ENCODE results near the gene SLC25A30. TPM values are rescaled to one million over a fixed set of nuclear protein-coding genes. Genes with fewer than 3 reads are reported as not detected.
"Not testable (repeated sequence)": the region's sequence is repeated elsewhere in the genome, so short reads cannot be mapped to it uniquely, and the experiment has no call there.

Gene SLC25A30
- total and polyA plus RNA-seq, 9 of the 15 experiments (the other 6 are each of a cell fraction or from before 2014, with no cell fraction given): 1.1 to 11.1 (median 5.6) TPM

- TF ChIP-seq, protein P1, sequence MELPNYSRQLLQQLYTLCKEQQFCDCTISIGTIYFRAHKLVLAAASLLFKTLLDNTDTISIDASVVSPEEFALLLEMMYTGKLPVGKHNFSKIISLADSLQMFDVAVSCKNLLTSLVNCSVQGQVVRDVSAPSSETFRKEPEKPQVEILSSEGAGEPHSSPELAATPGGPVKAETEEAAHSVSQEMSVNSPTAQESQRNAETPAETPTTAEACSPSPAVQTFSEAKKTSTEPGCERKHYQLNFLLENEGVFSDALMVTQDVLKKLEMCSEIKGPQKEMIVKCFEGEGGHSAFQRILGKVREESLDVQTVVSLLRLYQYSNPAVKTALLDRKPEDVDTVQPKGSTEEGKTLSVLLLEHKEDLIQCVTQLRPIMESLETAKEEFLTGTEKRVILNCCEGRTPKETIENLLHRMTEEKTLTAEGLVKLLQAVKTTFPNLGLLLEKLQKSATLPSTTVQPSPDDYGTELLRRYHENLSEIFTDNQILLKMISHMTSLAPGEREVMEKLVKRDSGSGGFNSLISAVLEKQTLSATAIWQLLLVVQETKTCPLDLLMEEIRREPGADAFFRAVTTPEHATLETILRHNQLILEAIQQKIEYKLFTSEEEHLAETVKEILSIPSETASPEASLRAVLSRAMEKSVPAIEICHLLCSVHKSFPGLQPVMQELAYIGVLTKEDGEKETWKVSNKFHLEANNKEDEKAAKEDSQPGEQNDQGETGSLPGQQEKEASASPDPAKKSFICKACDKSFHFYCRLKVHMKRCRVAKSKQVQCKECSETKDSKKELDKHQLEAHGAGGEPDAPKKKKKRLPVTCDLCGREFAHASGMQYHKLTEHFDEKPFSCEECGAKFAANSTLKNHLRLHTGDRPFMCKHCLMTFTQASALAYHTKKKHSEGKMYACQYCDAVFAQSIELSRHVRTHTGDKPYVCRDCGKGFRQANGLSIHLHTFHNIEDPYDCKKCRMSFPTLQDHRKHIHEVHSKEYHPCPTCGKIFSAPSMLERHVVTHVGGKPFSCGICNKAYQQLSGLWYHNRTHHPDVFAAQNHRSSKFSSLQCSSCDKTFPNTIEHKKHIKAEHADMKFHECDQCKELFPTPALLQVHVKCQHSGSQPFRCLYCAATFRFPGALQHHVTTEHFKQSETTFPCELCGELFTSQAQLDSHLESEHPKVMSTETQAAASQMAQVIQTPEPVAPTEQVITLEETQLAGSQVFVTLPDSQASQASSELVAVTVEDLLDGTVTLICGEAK (IDR thresholded peaks at IDR 0.05): no peak
- TF ChIP-seq, protein P1 (CRISPR knock-in tag; IDR thresholded peaks at IDR 0.05): no peak
- TF ChIP-seq, protein P2, sequence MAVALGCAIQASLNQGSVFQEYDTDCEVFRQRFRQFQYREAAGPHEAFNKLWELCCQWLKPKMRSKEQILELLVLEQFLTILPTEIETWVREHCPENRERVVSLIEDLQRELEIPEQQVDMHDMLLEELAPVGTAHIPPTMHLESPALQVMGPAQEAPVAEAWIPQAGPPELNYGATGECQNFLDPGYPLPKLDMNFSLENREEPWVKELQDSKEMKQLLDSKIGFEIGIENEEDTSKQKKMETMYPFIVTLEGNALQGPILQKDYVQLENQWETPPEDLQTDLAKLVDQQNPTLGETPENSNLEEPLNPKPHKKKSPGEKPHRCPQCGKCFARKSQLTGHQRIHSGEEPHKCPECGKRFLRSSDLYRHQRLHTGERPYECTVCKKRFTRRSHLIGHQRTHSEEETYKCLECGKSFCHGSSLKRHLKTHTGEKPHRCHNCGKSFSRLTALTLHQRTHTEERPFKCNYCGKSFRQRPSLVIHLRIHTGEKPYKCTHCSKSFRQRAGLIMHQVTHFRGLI (CRISPR knock-in tag; IDR thresholded peaks at IDR 0.05): no peak
- TF ChIP-seq SREBF1 (IDR thresholded peaks at IDR 0.05; ENCODE audit: borderline replicate concordance, low read depth, low read length) (no peak), LARP7 (IDR thresholded peaks at IDR 0.05) (no peak), FOXO4 (CRISPR knock-in tag; IDR thresholded peaks at IDR 0.05) (no peak)
Observed at GRCh38 chr13:45384474-45385174, 33.5 kb downstream of the SLC25A30 start (continued).

DNA sequence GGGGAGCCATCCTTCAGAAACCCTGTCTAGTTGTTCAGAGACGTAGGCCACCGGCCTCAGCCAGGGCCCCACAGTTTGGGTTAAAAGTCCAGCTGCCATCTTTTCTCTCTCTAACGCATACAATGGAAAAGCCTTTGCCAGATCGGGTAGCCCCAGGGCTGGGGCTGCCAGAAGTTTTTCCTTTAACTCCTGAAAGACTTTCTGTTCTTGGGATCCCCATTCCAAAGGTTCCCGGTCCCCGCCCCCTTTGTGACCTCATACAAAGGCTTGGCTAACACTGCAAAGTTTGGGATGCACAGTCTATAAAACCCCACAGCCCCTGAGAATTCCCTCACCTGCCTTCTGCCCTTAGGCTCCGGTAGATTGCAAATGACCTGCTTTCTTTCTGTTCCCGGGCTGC, 35.4 kb downstream of the SLC25A30 start:
- POLR2A ChIA-PET; H4K20me1 ChIP-seq (replicated peaks; ENCODE audit: control insufficient read depth, insufficient read depth, low read length); DNase-seq (ENCODE audit: extremely low read depth in 1 of 4, low spot score in 3 of 4); H3K79me2 ChIP-seq (ENCODE audit: control insufficient read depth, insufficient read depth, low read length); H3K4me1 ChIP-seq (replicated peaks in 1 of 2; ENCODE audit: control insufficient read depth in 2 of 2, insufficient read depth in 2 of 2, low read length in 2 of 2); ATAC-seq; H3K27me3 ChIP-seq (ENCODE audit: control insufficient read depth in 2 of 2, insufficient read depth in 2 of 2, low read length in 2 of 2); CTCF ChIA-PET (ENCODE audit: low intra/inter-chr PET ratio); intact Hi-C loops (cut with micrococcal nuclease); H2AFZ ChIP-seq (ENCODE audit: low read depth, low read length); H3K9me1 ChIP-seq (ENCODE audit: control insufficient read depth, insufficient read depth, low read length); H3K4me2 ChIP-seq (ENCODE audit: insufficient read depth, low read length); BruUV-seq (replicated peaks); H3K36me3 ChIP-seq (ENCODE audit: control insufficient read depth, insufficient read depth, low read length); H3K4me3 ChIP-seq; H3K9me3 ChIP-seq (replicated peaks; ENCODE audit: control insufficient read depth, insufficient read depth, low read depth, low read length); H3K9ac ChIP-seq (ENCODE audit: insufficient read depth in 1 of 2, low read depth in 2 of 2, low read length in 2 of 2); H3K27ac ChIP-seq (ENCODE audit: extremely low read depth, low read depth, low read length); FAIRE-seq: not testable (repeated sequence)
- in situ Hi-C loops (cut with MboI): loop anchor here (10.0 kb wide), 1 partner anchor 1082 kb away; no protein-coding TSS in a partner anchor
- WGBS (ENCODE audit: insufficient coverage, low coverage, missing lambda C conversion rate): no CpG with 5 or more reads among the region's 8 CpGs

Data from K562 (cell line).